HG03139 (cell line): ENCODE results near the gene DUSP21.
"Not testable (repeated sequence)": the region's sequence is repeated elsewhere in the genome, so short reads cannot be mapped to it uniquely, and the experiment has no call there.

ENCODE experiments used
- ATAC-seq: cut with Tn5 transposase; IDR thresholded peaks from one replicate; pipeline ENCODE4 v1.9.1; 2021; ENCODE audit not compliant: unreplicated experiment

DUSP21 gene

DNA sequence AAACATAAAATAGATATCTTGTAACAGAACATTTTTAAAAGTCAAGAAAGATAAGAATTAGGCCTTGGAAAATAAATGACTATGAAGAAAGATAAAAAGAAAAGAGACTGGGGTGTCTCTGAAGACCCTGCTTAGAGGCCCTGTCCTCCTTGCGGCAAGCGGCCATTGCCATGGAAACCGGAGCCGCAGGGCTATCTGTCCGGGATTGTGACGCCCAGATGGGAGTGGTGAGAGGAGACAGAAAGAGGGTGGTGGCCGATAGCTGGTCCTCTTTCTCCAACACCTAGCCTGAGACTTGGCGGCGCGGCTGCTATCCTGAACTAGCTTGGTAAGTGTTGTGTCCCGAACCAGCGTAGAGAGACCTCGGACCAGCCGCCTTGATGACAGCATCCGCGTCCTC, at the start of gene DUSP21:
Gene DUSP21, plus strand, starts transcription at position 269 of the 400 bp plus-strand sequence. Its CDS starts 112 bp downstream, at position 381.
- ATAC-seq, result no peak

DNA sequence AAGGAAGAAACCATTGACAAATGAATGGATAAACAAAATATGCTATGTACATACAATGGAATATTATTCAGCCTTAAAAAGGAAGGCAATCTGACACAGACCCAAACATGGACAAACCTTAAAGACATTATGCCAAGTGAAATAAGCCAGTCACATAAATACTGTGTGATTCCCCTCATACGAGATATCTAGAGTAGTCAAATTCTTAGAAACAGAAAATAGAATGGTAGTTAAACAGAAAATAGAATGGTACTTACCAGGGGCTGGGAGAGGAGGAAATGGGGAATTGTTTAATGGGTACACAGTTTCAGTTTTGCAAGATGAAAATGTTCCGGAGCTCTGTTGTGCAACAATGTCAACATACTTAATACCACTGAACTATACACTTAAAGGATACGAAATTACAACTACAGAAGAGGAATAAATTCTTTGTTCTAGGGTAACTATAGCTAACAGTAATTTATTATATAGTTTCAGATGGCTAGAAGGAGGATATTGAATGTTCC, 47.8 kb upstream of the DUSP21 start:
- no peak for ATAC-seq

GRCh38 chrX:44802613-44803012, 41.2 kb upstream of the DUSP21 start:
- ATAC-seq, result no peak

GRCh38 chrX:44815681-44816080, 28.1 kb upstream of the DUSP21 start:
- no peak for ATAC-seq

DNA sequence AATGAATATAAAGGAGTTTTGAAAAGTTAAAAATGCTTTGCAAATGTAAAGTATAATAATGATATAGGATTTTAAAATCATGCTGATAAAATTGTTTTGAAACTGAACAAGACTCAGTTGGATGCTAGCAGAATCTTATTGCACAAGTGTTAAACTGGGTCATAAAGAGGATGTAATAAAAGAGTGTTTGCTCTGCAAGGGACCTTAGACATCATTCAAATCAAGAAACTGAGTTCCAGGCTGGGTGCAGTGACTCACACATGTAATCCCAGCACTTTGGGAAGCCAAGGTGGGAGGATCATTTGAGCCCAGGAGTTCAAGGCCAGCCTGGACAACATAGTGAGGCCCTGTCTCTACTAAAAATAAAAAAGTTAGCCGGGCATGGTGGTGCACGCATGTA, 27.5 kb upstream of the DUSP21 start:
- ATAC-seq, result no peak

- no peak for ATAC-seq
Observed at GRCh38 chrX:44817029-44817428, 26.8 kb upstream of the DUSP21 start.

DNA sequence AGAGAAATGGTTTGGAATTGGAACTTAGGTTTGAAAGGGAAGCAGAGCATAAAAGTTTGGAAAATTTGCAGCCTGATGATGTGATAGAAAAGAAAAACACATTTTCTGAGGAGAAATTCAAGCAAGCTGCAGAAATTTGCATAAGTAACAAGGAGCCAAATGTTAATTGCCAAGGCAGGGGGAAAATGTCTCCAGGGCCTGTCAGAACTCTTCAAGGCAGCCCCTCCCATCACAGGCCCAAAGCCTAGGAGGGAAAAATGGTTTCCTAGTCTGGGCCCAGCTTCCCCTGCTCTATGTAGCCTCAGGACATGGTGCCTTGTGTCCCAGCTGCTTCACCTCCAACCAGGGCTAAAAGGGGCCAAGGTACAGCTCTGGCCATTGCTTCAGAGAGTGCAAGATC, 21.2 kb upstream of the DUSP21 start:
- no peak for ATAC-seq

- not testable (repeated sequence) for ATAC-seq
Observed at GRCh38 chrX:44823193-44823592, 20.6 kb upstream of the DUSP21 start.

DNA sequence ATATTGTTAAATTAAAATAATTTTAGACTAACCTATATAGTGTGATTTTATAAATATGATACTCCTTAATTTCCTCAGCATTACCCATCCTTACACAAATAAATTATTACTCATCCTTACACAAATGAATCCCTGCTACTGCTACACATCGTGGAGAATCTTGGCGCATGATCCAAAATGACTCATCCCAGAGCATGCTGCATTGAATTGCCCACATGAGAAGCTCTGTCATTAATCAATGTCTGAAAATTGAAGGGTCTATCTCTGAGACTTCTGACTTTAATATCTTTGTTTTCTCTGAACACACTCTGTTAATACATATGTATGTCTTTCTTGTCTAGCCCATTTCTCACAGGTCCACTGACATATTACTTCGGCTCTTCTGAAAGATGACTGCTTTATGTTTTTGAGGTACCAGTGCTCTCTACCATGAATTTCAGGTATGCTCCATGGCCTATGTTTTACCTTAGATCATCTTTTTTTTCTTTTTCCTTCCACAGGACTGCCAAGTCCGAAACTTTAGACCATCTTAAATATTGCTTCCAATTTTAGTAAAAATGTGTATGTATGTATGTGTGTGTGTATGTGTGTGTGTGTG, 15.7 kb upstream of the DUSP21 start:
- ATAC-seq, result no peak

DNA sequence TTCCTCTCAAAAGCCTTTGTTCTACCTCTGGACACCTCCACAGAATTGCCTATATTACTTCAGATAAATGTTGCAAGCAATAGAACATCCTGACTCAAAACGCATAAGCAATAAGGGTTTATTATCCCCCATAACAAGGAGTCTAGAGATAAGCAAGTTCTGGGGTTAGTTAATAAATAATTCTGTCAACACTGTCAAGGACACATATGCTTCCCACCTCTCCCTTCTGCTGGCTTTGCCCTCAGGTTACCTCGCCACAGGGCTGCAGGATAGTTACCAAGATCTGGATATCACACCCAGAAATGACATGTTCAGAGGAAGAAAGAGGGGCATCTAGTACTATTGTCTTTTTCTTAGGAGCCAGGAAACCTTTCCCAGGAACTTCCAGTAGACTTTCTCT, 14.0 kb upstream of the DUSP21 start:
- ATAC-seq, result no peak

GRCh38 chrX:44842550-44843317, 1.1 kb upstream of the DUSP21 start:
- ATAC-seq, result no peak

DNA sequence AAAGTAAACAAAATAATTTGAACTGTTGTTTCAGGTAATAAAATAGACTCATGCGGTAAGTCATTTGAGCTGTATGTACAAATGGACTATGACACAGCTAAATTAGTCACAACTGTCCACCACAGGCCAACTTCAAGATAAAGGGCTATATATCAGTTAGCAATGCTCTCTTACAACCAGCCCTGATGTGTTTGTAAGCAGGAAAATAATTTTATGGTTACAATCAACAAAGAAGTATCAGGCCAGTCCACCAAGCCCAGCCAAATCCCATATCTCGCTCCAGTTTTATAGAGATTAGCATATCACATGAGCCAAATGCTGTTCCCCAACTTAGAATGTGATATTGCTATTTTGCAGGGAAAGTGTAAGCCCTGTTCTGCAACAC, 511 bp upstream of the DUSP21 start:
- no peak for ATAC-seq

- no peak for ATAC-seq
Observed at GRCh38 chrX:44844204-44844603, 383 bp downstream of the DUSP21 start.

- not testable (repeated sequence) for ATAC-seq
Observed at GRCh38 chrX:44850891-44851290, 7.1 kb downstream of the DUSP21 start.

DNA sequence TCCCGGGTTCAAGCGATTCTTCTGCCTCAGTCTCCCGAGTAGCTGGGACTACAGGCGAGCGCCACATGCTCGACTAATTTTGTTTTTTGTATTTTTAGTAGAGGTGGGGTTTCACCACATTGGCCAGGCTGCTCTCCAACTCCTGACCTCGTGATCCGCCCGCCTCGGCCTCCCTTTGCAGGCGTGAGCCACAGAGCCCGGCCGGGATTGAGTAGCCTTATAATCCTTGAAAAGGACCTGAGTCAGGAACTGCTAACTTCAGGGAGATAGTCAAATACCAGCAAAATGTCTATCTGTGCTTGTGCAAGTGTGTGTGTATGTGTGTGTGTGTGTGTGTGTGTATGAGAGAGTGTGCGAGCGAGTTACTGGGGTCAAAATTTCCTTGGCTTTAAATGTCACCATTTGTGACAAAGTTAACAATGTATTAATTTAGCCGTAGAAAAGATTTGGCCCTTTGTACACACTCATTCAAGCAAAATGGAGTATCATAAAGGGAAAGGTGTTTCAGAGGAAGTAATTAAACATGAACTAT, 27.4 kb downstream of the DUSP21 start:
- no peak for ATAC-seq

- ATAC-seq, result peak; percentile 33
Observed at GRCh38 chrX:44871931-44872820, 28.4 kb downstream of the DUSP21 start.

GRCh38 chrX:44872821-44873414, 29.1 kb downstream of the DUSP21 start, which contains the start of gene KDM6A:
Gene KDM6A (plus strand): TSS chrX:44873188. CDS start chrX:44873552, 364 bp downstream.
- peak; percentile 84 for ATAC-seq

- ATAC-seq, result no peak
Observed at GRCh38 chrX:44873415-44874276, 29.8 kb downstream of the DUSP21 start.

DNA sequence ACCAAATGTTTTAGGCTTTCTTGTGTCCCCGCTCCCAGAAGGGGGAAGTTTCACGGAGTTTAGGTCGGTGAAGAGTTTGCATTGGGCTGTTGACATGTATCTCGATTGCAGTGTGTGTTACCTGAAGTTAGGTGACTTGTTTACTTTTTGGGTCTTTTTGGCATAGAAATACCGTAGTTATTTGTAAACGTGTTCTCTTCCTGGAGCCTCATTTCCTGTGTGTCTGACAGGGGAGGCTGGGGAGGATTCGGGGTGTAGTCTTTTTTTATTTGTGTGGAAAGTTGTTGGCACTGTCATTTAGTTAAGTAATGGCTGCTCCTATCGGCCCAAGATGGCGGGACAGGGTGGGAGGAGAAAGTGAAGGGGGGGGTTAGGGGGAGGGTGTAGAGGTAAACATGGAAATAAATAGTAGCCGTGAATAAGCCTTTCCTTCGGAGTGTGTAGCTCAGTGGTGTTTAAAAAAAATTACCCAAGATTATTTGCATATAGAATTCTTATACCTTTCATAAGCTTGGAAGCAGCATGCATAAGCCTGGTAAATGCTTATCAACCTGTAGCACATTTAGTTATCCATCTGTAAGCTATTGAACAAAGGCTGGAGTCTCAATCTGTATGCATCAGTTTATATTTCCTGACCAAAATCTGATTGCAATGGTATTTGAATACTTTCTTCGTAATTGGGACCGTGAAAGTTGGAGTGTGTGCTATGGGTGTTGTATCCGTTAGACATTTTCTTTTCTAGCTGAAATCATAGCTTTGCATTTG, 30.8 kb downstream of the DUSP21 start:
- no peak for ATAC-seq
